T-helper 1 cell treated with Interleukin-12 subunit alpha and Interleukin-12 subunit beta and Interleukin-4 antibody, amounts not matched to agents 30 μg/mL and 1 μg/mL, for 36 hours (primary cell): ENCODE results near the gene TPST1.

Experiments
- H3K27ac Mint-ChIP-seq: one replicate; pipeline ENCODE4 v1.8.0; 2021; ENCODE audit warnings: mild to moderate bottlenecking, mixed read lengths
- H3K27me3 Mint-ChIP-seq: one replicate; pipeline ENCODE4 v1.8.0; 2021; ENCODE audit warnings: low read depth, mixed read lengths
- H3K36me3 Mint-ChIP-seq: one replicate; pipeline ENCODE4 v1.8.0; 2021; ENCODE audit warnings: low read depth, mixed read lengths
- H3K4me1 Mint-ChIP-seq: one replicate; pipeline ENCODE4 v1.8.0; 2021; ENCODE audit warnings: low read depth, mixed read lengths
- H3K4me3 Mint-ChIP-seq: one replicate; pipeline ENCODE4 v1.8.0; 2021; ENCODE audit warnings: mild to moderate bottlenecking, moderate library complexity, mixed read lengths
- H3K9me3 Mint-ChIP-seq: one replicate; pipeline ENCODE4 v1.8.0; 2021; ENCODE audit warnings: mixed read lengths

TPST1 gene

GRCh38 chr7:66276363-66276762, 71.2 kb downstream of the TPST1 start:
- Mint-ChIP-seq H3K36me3 (no peaks in the 10 kb centered on the region), H3K4me1 (no peaks in the 10 kb centered on the region), H3K4me3 (no peak overlapping the region), H3K27me3 (no peaks in the 10 kb centered on the region), H3K9me3 (no peaks in the 10 kb centered on the region), H3K27ac (no peak overlapping the region)

GRCh38 chr7:66277492-66277891, 72.4 kb downstream of the TPST1 start:
- Mint-ChIP-seq H3K27ac (no peak overlapping the region), H3K4me1 (no peaks in the 10 kb centered on the region), H3K36me3 (no peaks in the 10 kb centered on the region), H3K27me3 (no peaks in the 10 kb centered on the region), H3K4me3 (no peak overlapping the region), H3K9me3 (no peaks in the 10 kb centered on the region)

GRCh38 chr7:66279912-66280311, 74.8 kb downstream of the TPST1 start:
- H3K27me3 Mint-ChIP-seq, result no peaks in the 10 kb centered on the region
- no peaks in the 10 kb centered on the region for H3K4me1 Mint-ChIP-seq
- H3K4me3 Mint-ChIP-seq, result no peak overlapping the region
- H3K27ac Mint-ChIP-seq, result no peak overlapping the region
- H3K36me3 Mint-ChIP-seq, result no peaks in the 10 kb centered on the region
- no peaks in the 10 kb centered on the region for H3K9me3 Mint-ChIP-seq

GRCh38 chr7:66281678-66282590, 76.8 kb downstream of the TPST1 start:
- H3K9me3 Mint-ChIP-seq, result no peaks in the 10 kb centered on the region
- H3K4me1 Mint-ChIP-seq, result no peaks in the 10 kb centered on the region
- H3K4me3 Mint-ChIP-seq, result no peak overlapping the region
- H3K27me3 Mint-ChIP-seq, result no peaks in the 10 kb centered on the region
- H3K27ac Mint-ChIP-seq, result no peak overlapping the region
- no peaks in the 10 kb centered on the region for H3K36me3 Mint-ChIP-seq

GRCh38 chr7:66282591-66282935, 77.4 kb downstream of the TPST1 start:
- no peaks in the 10 kb centered on the region for H3K27me3 Mint-ChIP-seq
- H3K4me1 Mint-ChIP-seq, result no peaks in the 10 kb centered on the region
- H3K9me3 Mint-ChIP-seq, result no peaks in the 10 kb centered on the region
- no peak overlapping the region for H3K27ac Mint-ChIP-seq
- H3K4me3 Mint-ChIP-seq, result no peak overlapping the region
- H3K36me3 Mint-ChIP-seq, result no peaks in the 10 kb centered on the region

- H3K4me3 Mint-ChIP-seq, result no peak overlapping the region
- H3K36me3 Mint-ChIP-seq, result no peaks in the 10 kb centered on the region
- no peaks in the 10 kb centered on the region for H3K27me3 Mint-ChIP-seq
- no peaks in the 10 kb centered on the region for H3K4me1 Mint-ChIP-seq
- no peaks in the 10 kb centered on the region for H3K9me3 Mint-ChIP-seq
- H3K27ac Mint-ChIP-seq, result no peak overlapping the region
Observed at GRCh38 chr7:66283003-66283920, 78.1 kb downstream of the TPST1 start.

- H3K4me3 Mint-ChIP-seq, result no peak overlapping the region
- H3K27ac Mint-ChIP-seq, result no peak overlapping the region
- H3K27me3 Mint-ChIP-seq, result no peaks in the 10 kb centered on the region
Observed at GRCh38 chr7:66296001-66296521, 90.9 kb downstream of the TPST1 start.

GRCh38 chr7:66296557-66296956, 91.4 kb downstream of the TPST1 start:
- no peaks in the 10 kb centered on the region for H3K4me1 Mint-ChIP-seq
- no peak overlapping the region for H3K27ac Mint-ChIP-seq
- no peaks in the 10 kb centered on the region for H3K27me3 Mint-ChIP-seq
- H3K36me3 Mint-ChIP-seq, result no peaks in the 10 kb centered on the region
- H3K4me3 Mint-ChIP-seq, result no peak overlapping the region
- peaks cover 22% of the 10 kb centered on the region for H3K9me3 Mint-ChIP-seq

More at GRCh38 chr7:66296001-66296521, 90.9 kb downstream of the TPST1 start:
- H3K36me3 Mint-ChIP-seq, result no peaks in the 10 kb centered on the region
- H3K4me1 Mint-ChIP-seq, result no peaks in the 10 kb centered on the region
- H3K9me3 Mint-ChIP-seq, result peaks cover 22% of the 10 kb centered on the region

- Mint-ChIP-seq H3K36me3 (no peaks in the 10 kb centered on the region), H3K27me3 (no peaks in the 10 kb centered on the region), H3K4me3 (no peak overlapping the region), H3K9me3 (peaks cover 22% of the 10 kb centered on the region), H3K27ac (no peak overlapping the region), H3K4me1 (no peaks in the 10 kb centered on the region)
Observed at GRCh38 chr7:66297579-66297978, 92.4 kb downstream of the TPST1 start.

GRCh38 chr7:66301249-66301648, 96.1 kb downstream of the TPST1 start:
- no peak overlapping the region for H3K27ac Mint-ChIP-seq
- H3K36me3 Mint-ChIP-seq, result no peaks in the 10 kb centered on the region
- peaks cover 21% of the 10 kb centered on the region for H3K9me3 Mint-ChIP-seq
- H3K4me3 Mint-ChIP-seq, result no peak overlapping the region
- no peaks in the 10 kb centered on the region for H3K27me3 Mint-ChIP-seq
- H3K4me1 Mint-ChIP-seq, result no peaks in the 10 kb centered on the region

GRCh38 chr7:66301737-66302136, 96.6 kb downstream of the TPST1 start:
- peaks cover 20% of the 10 kb centered on the region for H3K9me3 Mint-ChIP-seq
- no peaks in the 10 kb centered on the region for H3K27me3 Mint-ChIP-seq
- no peaks in the 10 kb centered on the region for H3K36me3 Mint-ChIP-seq
- no peak overlapping the region for H3K4me3 Mint-ChIP-seq
- H3K27ac Mint-ChIP-seq, result no peak overlapping the region
- H3K4me1 Mint-ChIP-seq, result no peaks in the 10 kb centered on the region

GRCh38 chr7:66303454-66304155, 98.5 kb downstream of the TPST1 start:
- Mint-ChIP-seq H3K36me3 (no peaks in the 10 kb centered on the region), H3K4me3 (no peak overlapping the region), H3K4me1 (no peaks in the 10 kb centered on the region), H3K27ac (no peak overlapping the region), H3K9me3 (peaks cover 10% of the 10 kb centered on the region), H3K27me3 (no peaks in the 10 kb centered on the region)

GRCh38 chr7:66304536-66304935, 99.4 kb downstream of the TPST1 start:
- Mint-ChIP-seq H3K36me3 (no peaks in the 10 kb centered on the region), H3K27me3 (no peaks in the 10 kb centered on the region), H3K4me3 (no peak overlapping the region), H3K27ac (no peak overlapping the region), H3K4me1 (no peaks in the 10 kb centered on the region), H3K9me3 (peaks cover 6% of the 10 kb centered on the region)

- Mint-ChIP-seq H3K36me3 (no peaks in the 10 kb centered on the region), H3K4me1 (no peaks in the 10 kb centered on the region), H3K4me3 (no peak overlapping the region), H3K27ac (no peak overlapping the region), H3K9me3 (no peaks in the 10 kb centered on the region), H3K27me3 (no peaks in the 10 kb centered on the region)
Observed at GRCh38 chr7:66306243-66306642, 101.1 kb downstream of the TPST1 start.
